ENCODE data around the gene HS1BP3.

GRCh38 chr2:20638014-20638413 is 12.9 kb downstream of the HS1BP3 start:
- TF ChIP-seq CTCF (IDR thresholded peaks at IDR 0.05) (no peak), POLR2A (IDR thresholded peaks at IDR 0.05) (no peak)

All from thyroid gland (tissue), 4 donors.